WTC11 (cell line): ENCODE measurements around the gene MX1. TPM values are rescaled to one million over a fixed set of nuclear protein-coding genes. Genes with fewer than 3 reads are reported as not detected.

Experiments used
- ATAC-seq: fragments of 200-7000 bp; cut with Tn5 transposase; 2 replicates; pipeline ENCODE4 v1.10.0; 2021; ENCODE audit warnings: mild to moderate bottlenecking, moderate library complexity
- CTCF ChIA-PET: fragments of 300-600 bp; sonication (Branson Sonifier 250); formaldehyde crosslinking; loops from one replicate; lab custom pipeline; 2021; ENCODE audit warnings: antibody characterized with exemption; lab: Charles Lee
- POLR2A ChIA-PET: fragments of 350-600 bp; sonication (Branson Sonifier 250); formaldehyde crosslinking; loops from one replicate; lab custom pipeline; 2021; ENCODE audit warnings: antibody characterized with exemption; lab: Charles Lee
- DNase-seq: peaks from one replicate; pipeline ENCODE4 v3.0.0; 2021; ENCODE audit warnings: low spot score
- H3K27ac Mint-ChIP-seq: 2 replicates; pipeline ENCODE4 v1.8.0; 2021; ENCODE audit warnings: mixed read lengths
- H3K27me3 Mint-ChIP-seq: 2 replicates; pipeline ENCODE4 v1.8.0; 2021; ENCODE audit warnings: low read depth, mild to moderate bottlenecking, moderate library complexity, mixed read lengths
- H3K36me3 Mint-ChIP-seq: 2 replicates; pipeline ENCODE4 v1.8.0; 2021; ENCODE audit warnings: mixed read lengths
- H3K4me1 Mint-ChIP-seq: 2 replicates; pipeline ENCODE4 v1.8.0; 2022; ENCODE audit warnings: mixed read lengths
- H3K4me3 Mint-ChIP-seq: 2 replicates; pipeline ENCODE4 v1.8.0; 2021; ENCODE audit warnings: mild to moderate bottlenecking, moderate library complexity, mixed read lengths
- H3K9me3 Mint-ChIP-seq: 2 replicates; pipeline ENCODE4 v1.8.0; 2021; ENCODE audit warnings: mixed read lengths
- CBFB ChIP-seq: sonication (generic); formaldehyde crosslinking; IDR thresholded peaks from 2 replicates; pipeline ENCODE4 v1.8.1; 2022; ENCODE audit warnings: mild to moderate bottlenecking, low read depth, missing genetic modification reagents
- ESRRA ChIP-seq: sonication (generic); formaldehyde crosslinking; IDR thresholded peaks from 2 replicates; pipeline ENCODE4 v1.8.1; 2022; ENCODE audit warnings: mild to moderate bottlenecking, missing genetic modification reagents, borderline replicate concordance
- ETV6 ChIP-seq: sonication (generic); formaldehyde crosslinking; IDR thresholded peaks from 2 replicates; pipeline ENCODE4 v1.8.1; 2022; ENCODE audit warnings: mild to moderate bottlenecking, missing genetic modification reagents
- FOXJ3 ChIP-seq: sonication (generic); formaldehyde crosslinking; IDR thresholded peaks from 2 replicates; pipeline ENCODE4 v1.9.0; 2021; ENCODE audit warnings: missing genetic modification reagents, mild to moderate bottlenecking, borderline replicate concordance
- FOXK1 ChIP-seq: sonication (generic); formaldehyde crosslinking; IDR thresholded peaks from 2 replicates; pipeline ENCODE4 v1.8.0; 2022; ENCODE audit warnings: mild to moderate bottlenecking, moderate library complexity, missing genetic modification reagents
- FOXP1 ChIP-seq: sonication (generic); formaldehyde crosslinking; IDR thresholded peaks from 2 replicates; pipeline ENCODE4 v1.8.0; 2022; ENCODE audit warnings: missing genetic modification reagents, mild to moderate bottlenecking, moderate library complexity, borderline replicate concordance
- MXD4 ChIP-seq: fragments of 250-450 bp; sonication (Bioruptor Pico); IDR thresholded peaks from 2 replicates; pipeline ENCODE4 v1.8.0; 2021; ENCODE audit warnings: mild to moderate bottlenecking, moderate library complexity, borderline replicate concordance
- NR2C2 ChIP-seq: sonication (generic); formaldehyde crosslinking; IDR thresholded peaks from 2 replicates; pipeline ENCODE4 v1.8.0; 2022; ENCODE audit warnings: mild to moderate bottlenecking, missing genetic modification reagents
- SP1 ChIP-seq: sonication (generic); formaldehyde crosslinking; conservative IDR thresholded peaks from 2 replicates; pipeline ENCODE4 v1.8.1; 2022; ENCODE audit warnings: missing genetic modification reagents
- TEAD1 ChIP-seq: sonication (generic); formaldehyde crosslinking; IDR thresholded peaks from 2 replicates; pipeline ENCODE4 v1.8.0; 2022; ENCODE audit warnings: mild to moderate bottlenecking, missing genetic modification reagents
- TEAD4 ChIP-seq: sonication (generic); formaldehyde crosslinking; IDR thresholded peaks from 2 replicates; pipeline ENCODE4 v1.8.0; 2022; ENCODE audit warnings: mild to moderate bottlenecking, missing genetic modification reagents
- TP53 ChIP-seq: sonication (generic); formaldehyde crosslinking; IDR thresholded peaks from 2 replicates; pipeline ENCODE4 v1.8.1; 2023; ENCODE audit warnings: mild to moderate bottlenecking, missing genetic modification reagents
- ZBTB43 ChIP-seq: sonication (generic); formaldehyde crosslinking; IDR thresholded peaks from 2 replicates; pipeline ENCODE4 v1.8.1; 2023; ENCODE audit warnings: mild to moderate bottlenecking, missing genetic modification reagents
- ZNF281 ChIP-seq: sonication (generic); formaldehyde crosslinking; IDR thresholded peaks from 2 replicates; pipeline ENCODE4 v1.8.0; 2023; ENCODE audit warnings: mild to moderate bottlenecking, missing genetic modification reagents
- ZNF423 ChIP-seq: fragments of 250-450 bp; sonication (Bioruptor Pico); IDR thresholded peaks from 2 replicates; pipeline ENCODE4 v2.1.2; 2022; ENCODE audit warnings: mild to moderate bottlenecking, moderate library complexity
- total RNA-seq: library from RNA; stranded (reverse); gene quantifications from 3 replicates; pipeline ENCODE4 v1.2.3, GENCODE V29; 2021
- TF ChIP-seq, protein P1 (sequence below): fragments of 200-600 bp; IDR thresholded peaks from 2 replicates; pipeline ENCODE4 v1.8.0; 2022; ENCODE audit warnings: antibody characterized with exemption
- TF ChIP-seq, protein P2 (sequence below): sonication (generic); formaldehyde crosslinking; IDR thresholded peaks from 2 replicates; pipeline ENCODE4 v1.8.0; 2022; ENCODE audit warnings: missing genetic modification reagents

The MX1 gene
- total RNA-seq, 1 experiment from 2014 or later: 3.6 TPM

DNA sequence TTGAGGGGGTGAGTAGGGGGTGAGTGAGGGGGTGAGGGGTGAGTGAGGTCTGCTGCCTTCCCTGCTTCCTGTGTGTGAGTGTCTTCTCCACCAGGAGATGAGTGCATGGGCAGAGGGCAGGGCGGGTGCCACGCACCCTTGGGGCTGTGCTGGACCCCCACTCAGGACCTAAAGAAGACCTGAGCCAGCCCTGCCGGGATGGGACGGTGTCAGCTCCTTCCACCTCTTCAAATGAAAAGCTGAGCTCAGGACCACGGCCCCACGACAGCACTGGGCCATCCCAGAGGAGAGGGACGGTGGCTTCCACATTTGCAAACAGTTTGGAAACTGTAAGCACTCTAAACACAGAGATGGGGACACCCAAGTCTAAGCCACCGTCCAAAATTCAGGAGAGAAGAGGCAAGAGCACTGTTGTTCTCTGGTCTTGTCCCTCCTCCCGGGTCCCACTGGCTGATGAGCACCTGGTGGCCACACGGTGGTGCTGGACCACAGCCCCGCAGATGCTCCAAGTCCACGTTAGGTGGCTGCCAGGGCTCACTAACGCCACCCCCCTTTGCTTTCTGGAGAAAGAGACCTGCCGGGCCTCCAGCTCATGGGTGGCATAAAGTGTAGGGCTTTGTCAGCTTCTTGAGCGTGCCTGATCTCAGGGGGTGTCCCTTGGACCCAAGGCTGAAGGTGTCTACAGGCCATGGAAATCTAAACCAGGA is 49.8 kb downstream of the MX1 start:
- no peaks in the 10 kb centered on the region for H3K9me3 Mint-ChIP-seq
- peaks cover 45% of the 10 kb centered on the region for H3K4me1 Mint-ChIP-seq
- no peak for ATAC-seq
- H3K27me3 Mint-ChIP-seq: no peaks in the 10 kb centered on the region
- no peak for DNase-seq
- no peak overlapping the region for H3K27ac Mint-ChIP-seq
- ChIA-PET POLR2A (no interaction called here), CTCF (no interaction called here)
- no peak overlapping the region for H3K4me3 Mint-ChIP-seq
- H3K36me3 Mint-ChIP-seq: peaks cover 9% of the 10 kb centered on the region; the same call in 1 of the 2 replicates
- TF ChIP-seq, protein P1, sequence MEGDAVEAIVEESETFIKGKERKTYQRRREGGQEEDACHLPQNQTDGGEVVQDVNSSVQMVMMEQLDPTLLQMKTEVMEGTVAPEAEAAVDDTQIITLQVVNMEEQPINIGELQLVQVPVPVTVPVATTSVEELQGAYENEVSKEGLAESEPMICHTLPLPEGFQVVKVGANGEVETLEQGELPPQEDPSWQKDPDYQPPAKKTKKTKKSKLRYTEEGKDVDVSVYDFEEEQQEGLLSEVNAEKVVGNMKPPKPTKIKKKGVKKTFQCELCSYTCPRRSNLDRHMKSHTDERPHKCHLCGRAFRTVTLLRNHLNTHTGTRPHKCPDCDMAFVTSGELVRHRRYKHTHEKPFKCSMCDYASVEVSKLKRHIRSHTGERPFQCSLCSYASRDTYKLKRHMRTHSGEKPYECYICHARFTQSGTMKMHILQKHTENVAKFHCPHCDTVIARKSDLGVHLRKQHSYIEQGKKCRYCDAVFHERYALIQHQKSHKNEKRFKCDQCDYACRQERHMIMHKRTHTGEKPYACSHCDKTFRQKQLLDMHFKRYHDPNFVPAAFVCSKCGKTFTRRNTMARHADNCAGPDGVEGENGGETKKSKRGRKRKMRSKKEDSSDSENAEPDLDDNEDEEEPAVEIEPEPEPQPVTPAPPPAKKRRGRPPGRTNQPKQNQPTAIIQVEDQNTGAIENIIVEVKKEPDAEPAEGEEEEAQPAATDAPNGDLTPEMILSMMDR: no peak
- TF ChIP-seq, all 79 proteins: peak for 0

DNA sequence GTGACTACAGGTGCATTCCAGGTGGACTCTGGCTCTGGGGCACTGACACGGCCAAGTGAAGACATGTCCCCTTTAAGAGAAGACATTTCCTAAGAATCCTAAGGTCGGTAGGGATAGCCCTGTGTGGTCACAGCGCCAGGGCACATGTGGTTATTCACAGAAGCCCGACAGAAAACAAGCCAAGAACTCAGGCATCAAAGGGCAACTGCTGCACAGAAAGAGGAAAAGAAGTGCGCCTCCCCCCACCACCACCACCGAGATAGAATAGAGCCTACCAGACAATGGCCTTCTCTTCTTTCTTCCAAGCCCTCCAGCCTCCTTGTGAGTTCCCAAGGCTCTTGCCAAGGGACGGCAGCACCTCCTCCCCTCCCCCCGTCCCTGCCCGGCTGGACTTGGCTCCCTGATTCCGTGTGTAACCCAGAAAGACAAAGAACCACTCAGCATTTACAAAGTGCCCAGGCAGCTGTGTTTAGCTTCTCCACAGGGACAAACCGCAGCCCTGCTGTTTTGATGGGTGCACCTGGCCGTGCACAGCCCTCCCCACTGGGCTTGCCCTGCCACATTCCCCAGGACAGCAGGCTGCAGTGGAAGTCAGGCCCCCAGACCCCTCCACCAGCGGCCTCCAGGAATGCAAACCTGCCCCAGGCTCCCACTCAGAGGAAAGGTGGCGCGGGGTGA is 51.7 kb downstream of the MX1 start:
- POLR2A ChIA-PET: no interaction called here
- H3K4me1 Mint-ChIP-seq: peaks cover 46% of the 10 kb centered on the region
- no peaks in the 10 kb centered on the region for H3K9me3 Mint-ChIP-seq
- DNase-seq: peak; percentile 61
- H3K36me3 Mint-ChIP-seq: no peaks in the 10 kb centered on the region
- TF ChIP-seq ETV6 (CRISPR knock-in tag) (peak; percentile 37; the same call in 1 of the 2 replicates), CBFB (0 out of 2 replicates have a peak, but pooled peaks have one; percentile 57), FOXJ3 (peak; percentile 78; the same call in 1 of the 2 replicates), TEAD1 (peak; percentile 83), TP53 (CRISPR knock-in tag) (peak; percentile 55; the same call in 1 of the 2 replicates), MXD4 (CRISPR knock-in tag) (no peak), ZNF423 (CRISPR knock-in tag) (peak; percentile 100), ZBTB43 (0 out of 2 replicates have a peak, but pooled peaks have one; percentile 58), SP1 (CRISPR knock-in tag) (peak; percentile 60), TEAD4 (peak; percentile 91), FOXK1 (CRISPR knock-in tag) (peak; percentile 52; the same call in 1 of the 2 replicates), NR2C2 (CRISPR knock-in tag) (no peak), FOXP1 (CRISPR knock-in tag) (peak; percentile 76; the same call in 1 of the 2 replicates), ESRRA (CRISPR knock-in tag) (no peak), ZNF281 (CRISPR knock-in tag) (peak; percentile 95; the same call in 1 of the 2 replicates)
- TF ChIP-seq, protein P2, sequence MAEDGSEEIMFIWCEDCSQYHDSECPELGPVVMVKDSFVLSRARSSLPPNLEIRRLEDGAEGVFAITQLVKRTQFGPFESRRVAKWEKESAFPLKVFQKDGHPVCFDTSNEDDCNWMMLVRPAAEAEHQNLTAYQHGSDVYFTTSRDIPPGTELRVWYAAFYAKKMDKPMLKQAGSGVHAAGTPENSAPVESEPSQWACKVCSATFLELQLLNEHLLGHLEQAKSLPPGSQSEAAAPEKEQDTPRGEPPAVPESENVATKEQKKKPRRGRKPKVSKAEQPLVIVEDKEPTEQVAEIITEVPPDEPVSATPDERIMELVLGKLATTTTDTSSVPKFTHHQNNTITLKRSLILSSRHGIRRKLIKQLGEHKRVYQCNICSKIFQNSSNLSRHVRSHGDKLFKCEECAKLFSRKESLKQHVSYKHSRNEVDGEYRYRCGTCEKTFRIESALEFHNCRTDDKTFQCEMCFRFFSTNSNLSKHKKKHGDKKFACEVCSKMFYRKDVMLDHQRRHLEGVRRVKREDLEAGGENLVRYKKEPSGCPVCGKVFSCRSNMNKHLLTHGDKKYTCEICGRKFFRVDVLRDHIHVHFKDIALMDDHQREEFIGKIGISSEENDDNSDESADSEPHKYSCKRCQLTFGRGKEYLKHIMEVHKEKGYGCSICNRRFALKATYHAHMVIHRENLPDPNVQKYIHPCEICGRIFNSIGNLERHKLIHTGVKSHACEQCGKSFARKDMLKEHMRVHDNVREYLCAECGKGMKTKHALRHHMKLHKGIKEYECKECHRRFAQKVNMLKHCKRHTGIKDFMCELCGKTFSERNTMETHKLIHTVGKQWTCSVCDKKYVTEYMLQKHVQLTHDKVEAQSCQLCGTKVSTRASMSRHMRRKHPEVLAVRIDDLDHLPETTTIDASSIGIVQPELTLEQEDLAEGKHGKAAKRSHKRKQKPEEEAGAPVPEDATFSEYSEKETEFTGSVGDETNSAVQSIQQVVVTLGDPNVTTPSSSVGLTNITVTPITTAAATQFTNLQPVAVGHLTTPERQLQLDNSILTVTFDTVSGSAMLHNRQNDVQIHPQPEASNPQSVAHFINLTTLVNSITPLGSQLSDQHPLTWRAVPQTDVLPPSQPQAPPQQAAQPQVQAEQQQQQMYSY (CRISPR knock-in tag): no peak
- TF ChIP-seq, all 79 proteins: peak for 12
- peak; percentile 75 for ATAC-seq
- Mint-ChIP-seq H3K27me3 (no peaks in the 10 kb centered on the region), H3K27ac (peak overlapping the region; percentile 94), H3K4me3 (peak overlapping the region; percentile 42)
- CTCF ChIA-PET: interaction anchor here (1.1 to 2.4 kb wide), 3 partner anchors 66 to 194 kb away, joined by 4 to 6 read pairs (median 4); no protein-coding TSS in a partner anchor
